ENCODE data around the gene IL2RA. TPM values are rescaled to one million over a fixed set of nuclear protein-coding genes. Genes with fewer than 3 reads are reported as not detected.
"Not testable (repeated sequence)": the region's sequence is repeated elsewhere in the genome, so short reads cannot be mapped to it uniquely, and the experiment has no call there.

IL2RA gene
- total RNA-seq, 1 donor from 2014 or later: not detected

GRCh38 chr10:5961405-5962100 lies 100.6 kb downstream of the IL2RA start:
- DNase-seq (ENCODE audit: low read depth in 2 of 2): no peak

DNA sequence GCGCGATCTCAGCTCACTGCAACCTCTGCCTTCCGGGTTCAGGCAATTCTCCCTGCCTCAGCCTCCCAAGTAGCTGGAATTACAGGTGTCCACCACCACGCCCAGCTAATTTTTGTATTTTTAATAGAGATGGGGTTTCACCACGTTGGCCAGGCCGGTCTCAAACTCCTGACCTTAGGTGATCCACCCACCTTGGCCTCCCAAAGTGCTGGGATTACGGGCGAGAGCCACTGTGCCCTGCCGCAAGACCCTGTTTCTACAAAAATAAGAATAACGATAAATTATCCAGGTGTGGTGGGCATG lies 101.2 kb downstream of the IL2RA start:
- DNase-seq (ENCODE audit: low read depth in 2 of 2): not testable (repeated sequence)

Other genes with a start within 250 kb of the IL2RA start
- 356 and 386 TPM in 2 replicates for gene GDI2, start 248.9 kb downstream of the IL2RA start, total RNA-seq
- gene ANKRD16, start 172.5 kb downstream of the IL2RA start, total RNA-seq: 3.5 and 6.5 TPM in 2 replicates
- gene FBH1, start 172.1 kb downstream of the IL2RA start, total RNA-seq: 62.5 and 92.5 TPM in 2 replicates
- gene IL15RA, start 84.8 kb downstream of the IL2RA start, total RNA-seq: 8.5 and 12.3 TPM in 2 replicates
- gene RBM17, start 26.7 kb upstream of the IL2RA start, total RNA-seq: 27.5 and 33.9 TPM in 2 replicates
- gene PFKFB3, start 140.6 kb upstream of the IL2RA start, total RNA-seq: 12.9 and 21.0 TPM in 2 replicates